Neutrophil (primary cell): ENCODE data around the gene ABCB8.

Experiments used
- H3K27ac ChIP-seq: fragments of 200-600 bp; sonication (generic); 2 replicates; pipeline ENCODE4 v1.5.1; 2016; ENCODE audit warnings: mild to moderate bottlenecking, moderate library complexity
- H3K27me3 ChIP-seq: fragments of 200-600 bp; sonication (generic); 2 replicates; pipeline ENCODE4 v1.6.0; 2016; ENCODE audit warnings: mild to moderate bottlenecking
- H3K36me3 ChIP-seq: fragments of 200-600 bp; sonication (generic); 2 replicates; pipeline ENCODE4 v1.5.1; 2017
- H3K4me1 ChIP-seq, 2 experiments: fragments of 200-600 bp in 1 of 2; sonication (generic) in 1 of 2; 1 replicate in 1 of 2; 2 replicates in 1 of 2; pipeline versions ENCODE4 v1.5.1 to v1.6.1; 2013 to 2016; ENCODE audit warnings: low read depth in 1 of 2, low read length in 1 of 2, mild to moderate bottlenecking in 1 of 2, moderate library complexity in 1 of 2; ENCODE audit not compliant: control insufficient read depth in 1 of 2, insufficient read depth in 1 of 2
- H3K4me3 ChIP-seq, 2 experiments: fragments of 200-600 bp in 1 of 2; sonication (generic) in 1 of 2; 1 replicate in 1 of 2; 2 replicates in 1 of 2; pipeline ENCODE4 v1.5.1; 2013 to 2016; ENCODE audit warnings: low read depth in 1 of 2, low read length in 1 of 2, mild to moderate bottlenecking in 1 of 2, moderate library complexity in 1 of 2
- H3K9me3 ChIP-seq: fragments of 200-600 bp; sonication (generic); 2 replicates; pipeline ENCODE4 v1.5.1; 2016
- TF ChIP-seq, protein P1 (sequence below): fragments of 200-600 bp; sonication (generic); IDR thresholded peaks from 2 replicates; pipeline ENCODE4 v1.5.1; 2016; ENCODE audit warnings: antibody characterized with exemption

Gene ABCB8

DNA sequence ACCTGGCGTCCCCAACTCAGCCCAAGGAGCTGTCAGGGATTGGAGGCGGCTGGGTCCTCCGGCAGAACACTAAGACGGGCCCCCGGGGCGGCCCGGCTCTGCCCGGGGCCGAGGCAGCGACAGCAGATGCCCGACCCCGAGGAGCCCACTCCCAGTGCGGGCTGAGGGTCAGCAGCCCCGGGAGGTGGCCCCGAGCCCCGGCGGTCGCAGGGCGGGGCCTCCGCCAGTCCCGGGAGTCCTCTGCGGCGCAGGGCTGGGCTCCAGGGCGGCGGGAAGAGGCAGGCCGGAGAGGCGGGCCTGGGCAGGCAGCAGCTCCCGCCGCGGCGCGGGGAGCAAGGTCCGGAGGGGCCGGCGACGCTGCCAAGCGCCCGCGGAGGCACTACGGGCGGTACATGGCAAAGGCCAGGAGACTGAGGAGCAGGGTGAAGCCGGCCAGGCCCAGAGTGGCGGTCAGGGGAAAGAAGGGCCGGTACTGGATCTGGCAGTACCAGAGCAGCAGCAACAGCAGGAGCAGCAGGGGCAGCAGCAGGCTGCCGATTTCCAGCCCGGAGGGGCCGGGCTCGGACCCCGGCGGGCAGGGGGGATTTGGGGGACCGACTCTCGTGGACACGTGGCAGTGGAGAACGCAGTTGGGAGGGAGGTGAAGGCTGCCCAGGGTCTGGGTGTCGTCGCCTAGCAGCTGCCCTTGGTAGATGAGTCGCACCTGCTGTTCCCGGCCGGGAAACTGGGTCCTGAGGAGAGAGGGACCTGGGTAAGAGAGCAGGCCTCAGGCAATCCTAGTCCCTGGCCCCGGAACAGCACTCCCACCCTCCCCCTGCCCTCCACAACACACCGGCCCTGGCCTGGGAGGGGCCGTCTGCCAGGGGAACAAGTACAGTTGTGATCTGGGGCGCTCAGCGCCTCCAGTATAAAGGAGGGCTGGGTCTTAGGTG is 53.2 kb downstream of the ABCB8 start:
- Histone ChIP-seq H3K4me3 (peak overlapping the region; percentile 79 to 99), H3K36me3 (peaks cover 17% of the 10 kb centered on the region), H3K4me1 (peaks cover 39 to 48% of the 10 kb centered on the region in 2 experiments), H3K27me3 (peaks cover 24% of the 10 kb centered on the region), H3K9me3 (no peaks in the 10 kb centered on the region), H3K27ac (peak overlapping the region; percentile 82)
- TF ChIP-seq, protein P1, sequence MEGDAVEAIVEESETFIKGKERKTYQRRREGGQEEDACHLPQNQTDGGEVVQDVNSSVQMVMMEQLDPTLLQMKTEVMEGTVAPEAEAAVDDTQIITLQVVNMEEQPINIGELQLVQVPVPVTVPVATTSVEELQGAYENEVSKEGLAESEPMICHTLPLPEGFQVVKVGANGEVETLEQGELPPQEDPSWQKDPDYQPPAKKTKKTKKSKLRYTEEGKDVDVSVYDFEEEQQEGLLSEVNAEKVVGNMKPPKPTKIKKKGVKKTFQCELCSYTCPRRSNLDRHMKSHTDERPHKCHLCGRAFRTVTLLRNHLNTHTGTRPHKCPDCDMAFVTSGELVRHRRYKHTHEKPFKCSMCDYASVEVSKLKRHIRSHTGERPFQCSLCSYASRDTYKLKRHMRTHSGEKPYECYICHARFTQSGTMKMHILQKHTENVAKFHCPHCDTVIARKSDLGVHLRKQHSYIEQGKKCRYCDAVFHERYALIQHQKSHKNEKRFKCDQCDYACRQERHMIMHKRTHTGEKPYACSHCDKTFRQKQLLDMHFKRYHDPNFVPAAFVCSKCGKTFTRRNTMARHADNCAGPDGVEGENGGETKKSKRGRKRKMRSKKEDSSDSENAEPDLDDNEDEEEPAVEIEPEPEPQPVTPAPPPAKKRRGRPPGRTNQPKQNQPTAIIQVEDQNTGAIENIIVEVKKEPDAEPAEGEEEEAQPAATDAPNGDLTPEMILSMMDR: no peak

DNA sequence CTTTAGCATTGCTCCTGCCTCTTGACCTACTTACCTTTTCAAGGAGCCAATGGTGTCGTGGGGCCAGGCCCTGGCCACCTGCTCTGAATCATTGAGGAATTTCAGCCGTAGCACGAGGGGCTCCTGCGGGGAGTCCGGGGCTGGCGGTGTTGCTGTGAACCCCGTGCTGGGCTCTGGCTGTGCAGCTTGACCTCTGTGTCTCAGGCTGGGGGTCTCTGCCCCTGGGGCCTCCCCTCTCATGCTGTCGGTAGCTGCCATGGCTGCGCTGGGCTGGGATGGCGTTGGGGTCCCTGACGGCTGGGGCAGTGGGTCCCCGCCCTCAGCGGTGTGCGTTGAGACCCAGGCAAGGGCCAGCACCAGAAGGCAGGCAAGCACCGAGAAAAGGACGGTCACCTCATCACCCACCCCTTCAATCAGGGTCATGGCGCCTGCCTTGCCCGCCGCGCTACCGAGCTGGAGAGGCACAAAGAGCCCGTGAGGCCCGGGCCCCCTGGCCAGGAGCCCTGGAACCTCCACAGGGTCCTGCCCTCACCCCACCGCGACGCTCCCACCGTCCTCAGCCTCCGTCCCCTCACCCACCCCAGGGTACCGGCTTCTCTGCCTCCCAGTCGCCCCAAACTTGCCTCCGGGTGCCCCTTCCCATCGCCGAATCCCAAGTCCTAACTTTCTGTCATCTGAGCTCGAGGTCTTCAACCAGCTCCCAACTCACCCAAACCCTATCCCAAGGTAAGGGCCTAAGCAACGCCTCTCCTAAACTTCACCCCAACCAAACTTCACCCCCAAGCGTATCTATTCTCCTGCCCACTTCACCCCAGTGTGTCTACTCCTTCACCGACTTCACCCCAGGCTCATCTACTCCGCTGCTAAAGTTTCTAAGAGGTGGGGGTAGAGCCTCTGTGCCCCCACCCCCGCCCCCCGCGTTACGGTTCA is 54.2 kb downstream of the ABCB8 start:
- TF ChIP-seq, protein P1: no peak
- no peaks in the 10 kb centered on the region for H3K9me3 ChIP-seq
- H3K27ac ChIP-seq: peak overlapping the region; percentile 68
- peaks cover 46 to 55% of the 10 kb centered on the region in 2 experiments for H3K4me1 ChIP-seq
- H3K27me3 ChIP-seq: peaks cover 31% of the 10 kb centered on the region
- peak overlapping the region; percentile 59 to 84 for H3K4me3 ChIP-seq
- H3K36me3 ChIP-seq: peaks cover 7% of the 10 kb centered on the region

DNA sequence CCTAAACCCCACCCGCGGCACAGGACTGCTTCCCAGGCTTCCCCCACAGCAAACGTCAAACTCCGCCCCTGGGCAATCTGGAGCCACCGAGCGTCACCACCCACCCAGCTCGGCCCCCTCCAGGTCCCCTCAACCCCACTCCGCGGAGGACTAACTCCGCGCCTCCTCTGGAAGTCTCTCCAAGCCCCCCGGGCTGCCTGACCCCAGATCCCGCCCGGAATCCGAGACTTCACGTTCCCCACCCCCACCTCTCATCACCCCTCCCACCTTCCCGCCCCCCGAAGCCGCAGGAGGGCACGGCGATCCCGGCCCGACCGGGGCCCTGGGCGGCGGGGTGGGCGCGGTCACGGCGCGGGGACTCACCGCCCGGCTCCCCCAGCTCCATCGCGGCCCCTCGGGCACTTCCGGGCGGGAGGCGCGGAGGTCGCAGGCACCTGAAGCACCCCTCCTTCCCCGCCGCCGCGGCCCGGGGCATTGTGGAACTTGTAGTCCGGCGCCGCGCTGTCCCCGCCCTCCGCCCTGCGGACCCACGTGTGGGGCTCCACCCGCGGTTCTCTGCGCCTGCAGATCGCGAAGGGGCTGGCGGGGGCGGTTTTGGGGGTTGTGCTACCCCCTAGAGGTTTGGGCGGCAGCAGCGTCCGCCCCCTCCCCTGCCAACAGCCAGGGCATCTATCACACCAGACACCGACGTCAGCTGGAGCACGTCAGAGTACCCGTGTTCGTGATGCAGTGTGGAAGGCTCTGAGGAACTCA is 55.0 kb downstream of the ABCB8 start, which contains the start of gene TMUB1:
TSS of gene TMUB1 (minus strand) at position 423 of the 753 bp plus-strand sequence. CDS start 930 bp downstream, outside the sequence.
- peak within 1 kb of the TSS; percentile 59 to 84 for H3K4me3 ChIP-seq
- no peaks in the 10 kb centered on the region for H3K9me3 ChIP-seq
- TF ChIP-seq, protein P1: no peak
- peaks cover 40% of the 10 kb centered on the region for H3K27me3 ChIP-seq
- H3K4me1 ChIP-seq: peaks cover 55 to 63% of the 10 kb centered on the region in 2 experiments
- peak within 1 kb of the TSS; percentile 68 for H3K27ac ChIP-seq
- peaks cover 6% of the 10 kb centered on the region for H3K36me3 ChIP-seq

DNA sequence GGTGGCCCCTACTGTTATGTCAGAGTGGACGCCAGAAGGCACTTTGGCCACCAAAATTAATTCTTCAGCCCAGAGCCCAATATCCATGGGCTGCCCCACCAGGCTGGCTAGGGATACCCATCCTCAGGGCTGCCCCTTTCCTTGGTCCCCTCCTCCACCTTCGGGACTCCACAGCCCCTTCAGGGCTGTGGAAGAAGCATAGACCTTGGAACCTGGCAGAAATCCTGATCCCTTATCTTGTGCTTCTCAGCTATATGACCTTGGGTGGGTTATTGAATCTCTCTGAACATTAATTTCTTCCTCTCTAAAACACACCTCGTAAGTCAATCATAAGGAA is 55.5 kb downstream of the ABCB8 start:
- Histone ChIP-seq H3K36me3 (peaks cover 6% of the 10 kb centered on the region), H3K9me3 (no peaks in the 10 kb centered on the region), H3K27me3 (peaks cover 45% of the 10 kb centered on the region), H3K4me3 (peak overlapping the region; percentile 59 to 84), H3K27ac (peak overlapping the region; percentile 68), H3K4me1 (peaks cover 60 to 69% of the 10 kb centered on the region in 2 experiments)
- TF ChIP-seq, protein P1: no peak

DNA sequence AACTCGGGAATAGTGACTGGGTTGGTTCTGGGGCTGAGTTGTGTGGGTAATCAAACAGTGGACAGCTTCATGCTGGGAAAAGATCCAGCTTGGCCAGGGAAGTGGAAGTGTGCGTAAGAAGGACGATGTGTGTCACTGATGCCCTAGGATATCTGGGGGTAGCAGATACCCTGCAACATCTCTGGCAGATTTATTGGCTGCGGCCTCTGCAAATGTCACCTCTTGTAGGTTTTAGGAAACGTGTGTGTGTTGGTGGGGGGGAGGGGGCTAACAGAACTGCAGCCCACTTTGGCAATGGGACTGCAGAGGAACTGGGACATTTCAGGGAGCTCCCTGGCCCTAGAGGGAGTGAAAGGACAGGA is 57.1 kb downstream of the ABCB8 start:
- TF ChIP-seq, protein P1: no peak
- Histone ChIP-seq H3K36me3 (peaks cover 6% of the 10 kb centered on the region), H3K4me1 (peaks cover 61 to 68% of the 10 kb centered on the region in 2 experiments), H3K27ac (no peak overlapping the region), H3K4me3 (peak overlapping the region; percentile 56 to 69), H3K9me3 (no peaks in the 10 kb centered on the region), H3K27me3 (peaks cover 52% of the 10 kb centered on the region)
